ENCODE results near the gene SHANK1.

SHANK1 gene

DNA sequence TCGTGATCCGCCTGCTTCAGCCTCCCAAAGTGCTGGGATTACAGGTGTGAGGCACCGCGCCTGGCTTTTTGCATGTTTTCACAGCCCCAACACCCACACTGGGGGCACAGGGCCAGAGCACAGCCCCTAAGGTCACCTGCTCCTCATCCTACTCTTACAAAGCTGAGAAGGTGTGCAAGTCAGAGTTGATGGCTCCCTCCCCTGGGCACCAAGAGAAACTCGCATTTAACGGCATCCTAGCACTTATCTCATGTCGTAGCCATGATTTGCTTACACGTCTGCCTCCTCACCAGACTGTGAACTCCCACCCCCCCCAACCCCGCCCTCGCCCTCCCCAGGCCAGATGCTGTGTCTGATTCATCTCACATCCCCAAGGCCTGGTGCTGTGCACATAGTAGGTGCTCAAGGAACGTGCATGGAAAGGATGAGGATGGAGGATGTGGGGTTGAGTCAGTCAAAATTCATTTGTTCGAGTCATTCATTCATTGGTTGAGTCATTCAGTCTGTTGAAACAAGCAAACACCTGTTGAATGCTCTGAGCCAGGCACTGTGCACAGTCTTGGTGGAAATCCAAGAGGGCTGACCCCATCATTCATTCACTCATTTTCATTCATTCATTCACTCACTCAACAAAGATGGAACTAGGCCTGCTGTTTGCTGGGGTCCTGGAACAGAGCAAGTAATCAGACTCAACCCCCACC is 11.3 kb downstream of the SHANK1 start:
- Mint-ChIP-seq H3K27ac (no peak overlapping the region), H3K9me3 (no peaks in the 10 kb centered on the region), H3K4me3 (no peak overlapping the region), H3K27me3 (peaks cover 15% of the 10 kb centered on the region), H3K4me1 (peaks cover 37% of the 10 kb centered on the region)
- ATAC-seq (no peak), DNase-seq (no peak)

DNA sequence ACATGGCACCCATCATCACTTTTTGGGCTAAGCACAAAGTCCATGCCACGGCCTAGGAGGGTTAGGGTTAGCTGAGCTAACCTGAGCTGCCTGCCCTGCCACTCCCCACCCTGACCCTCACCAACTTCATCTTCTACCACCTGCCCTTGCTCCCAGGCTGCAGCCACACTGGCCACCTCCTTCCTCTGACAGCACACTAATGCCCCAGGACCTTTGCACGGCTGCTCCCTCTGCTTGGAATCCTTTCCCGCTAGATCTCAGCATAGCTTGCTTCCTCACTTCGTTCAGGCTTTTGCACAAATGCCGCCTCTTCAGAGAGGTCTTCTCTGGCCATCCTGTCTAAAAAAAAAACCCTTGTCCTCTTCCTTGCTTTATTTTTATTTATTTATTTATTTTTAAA is 13.2 kb downstream of the SHANK1 start:
- H3K4me1 Mint-ChIP-seq: peaks cover 24% of the 10 kb centered on the region
- no peak for ATAC-seq
- no peak overlapping the region for H3K4me3 Mint-ChIP-seq
- no peak overlapping the region for H3K27ac Mint-ChIP-seq
- no peaks in the 10 kb centered on the region for H3K9me3 Mint-ChIP-seq
- H3K27me3 Mint-ChIP-seq: peaks cover 23% of the 10 kb centered on the region
- no peak for DNase-seq

DNA sequence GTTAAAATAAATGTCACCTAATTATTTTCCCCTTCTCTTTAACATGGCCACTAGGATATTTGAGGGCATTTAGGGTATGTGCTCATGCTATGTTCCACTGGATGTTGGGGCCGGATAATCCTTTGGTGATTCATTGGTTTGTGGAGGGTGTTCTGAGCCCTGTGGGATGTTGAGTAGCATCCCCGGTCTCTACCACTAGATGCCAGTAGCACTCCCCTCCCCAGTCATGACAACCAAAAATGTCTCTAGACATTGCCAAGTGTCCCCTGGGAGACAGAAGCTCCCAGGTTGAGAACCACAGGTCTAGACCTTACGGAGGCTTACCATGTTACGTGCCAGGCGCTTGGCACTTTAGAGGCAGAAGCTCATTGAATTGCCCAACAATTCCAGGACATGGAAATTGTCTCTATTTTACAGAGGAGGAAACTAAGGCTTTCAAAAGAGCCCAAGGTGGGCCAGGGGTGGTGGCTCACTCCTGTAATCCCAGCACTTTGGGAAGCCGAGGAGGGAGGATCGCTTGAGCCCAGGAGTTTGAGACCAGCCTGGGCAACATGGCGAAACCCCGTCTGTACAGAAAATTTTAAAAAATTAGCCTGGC is 14.1 kb downstream of the SHANK1 start:
- peaks cover 26% of the 10 kb centered on the region for H3K27me3 Mint-ChIP-seq
- no peak overlapping the region for H3K4me3 Mint-ChIP-seq
- peak in 1 of 2 donors; percentile 57 for DNase-seq
- no peak overlapping the region for H3K27ac Mint-ChIP-seq
- no peaks in the 10 kb centered on the region for H3K9me3 Mint-ChIP-seq
- peak; percentile 89 for ATAC-seq
- H3K4me1 Mint-ChIP-seq: peaks cover 24% of the 10 kb centered on the region

DNA sequence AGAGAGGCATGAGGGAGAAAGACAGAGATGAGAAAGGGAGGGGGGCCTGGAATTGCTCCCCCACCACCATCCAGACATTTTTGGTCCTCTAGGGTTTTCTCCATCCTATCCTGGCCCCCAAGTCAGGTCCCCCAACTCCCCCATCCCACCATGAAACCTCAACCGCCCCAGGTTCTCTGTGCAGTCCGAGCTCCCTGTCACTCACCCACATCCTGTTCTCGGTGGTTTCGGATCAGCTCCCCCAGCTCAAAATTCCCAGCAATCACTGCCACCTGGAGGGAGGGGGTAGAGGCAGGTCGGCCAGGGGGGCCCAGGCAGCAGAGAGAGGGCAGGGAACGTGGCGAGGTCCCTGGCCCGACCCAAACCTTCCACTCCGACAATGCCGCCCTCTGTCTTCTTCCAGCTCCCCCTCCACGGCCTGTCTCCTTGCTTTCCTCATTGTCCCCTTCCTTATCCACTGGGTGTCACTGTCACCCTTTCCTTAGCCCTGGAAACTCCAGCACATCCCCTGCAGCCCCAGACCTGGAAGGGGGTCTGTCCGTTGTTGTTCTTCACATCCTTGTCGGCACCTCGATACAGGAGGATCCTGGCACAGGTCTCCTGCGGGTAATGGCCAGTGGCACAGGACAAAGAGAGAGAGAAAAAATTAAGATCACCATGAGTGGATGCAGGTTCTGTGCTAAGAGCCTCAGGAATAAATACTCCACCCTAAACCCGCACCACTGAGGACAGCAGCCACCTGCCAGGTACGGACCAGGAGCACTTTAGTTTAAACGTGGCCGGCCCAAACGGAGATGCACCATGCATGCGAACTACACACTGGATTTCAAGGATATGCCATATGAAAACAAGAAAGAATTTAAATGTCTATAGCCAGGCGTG is 15.4 kb downstream of the SHANK1 start:
- Mint-ChIP-seq H3K27ac (no peak overlapping the region), H3K4me3 (no peak overlapping the region), H3K4me1 (peaks cover 24% of the 10 kb centered on the region), H3K27me3 (peaks cover 37% of the 10 kb centered on the region), H3K9me3 (no peaks in the 10 kb centered on the region)
- ATAC-seq (no peak), DNase-seq (no peak)

DNA sequence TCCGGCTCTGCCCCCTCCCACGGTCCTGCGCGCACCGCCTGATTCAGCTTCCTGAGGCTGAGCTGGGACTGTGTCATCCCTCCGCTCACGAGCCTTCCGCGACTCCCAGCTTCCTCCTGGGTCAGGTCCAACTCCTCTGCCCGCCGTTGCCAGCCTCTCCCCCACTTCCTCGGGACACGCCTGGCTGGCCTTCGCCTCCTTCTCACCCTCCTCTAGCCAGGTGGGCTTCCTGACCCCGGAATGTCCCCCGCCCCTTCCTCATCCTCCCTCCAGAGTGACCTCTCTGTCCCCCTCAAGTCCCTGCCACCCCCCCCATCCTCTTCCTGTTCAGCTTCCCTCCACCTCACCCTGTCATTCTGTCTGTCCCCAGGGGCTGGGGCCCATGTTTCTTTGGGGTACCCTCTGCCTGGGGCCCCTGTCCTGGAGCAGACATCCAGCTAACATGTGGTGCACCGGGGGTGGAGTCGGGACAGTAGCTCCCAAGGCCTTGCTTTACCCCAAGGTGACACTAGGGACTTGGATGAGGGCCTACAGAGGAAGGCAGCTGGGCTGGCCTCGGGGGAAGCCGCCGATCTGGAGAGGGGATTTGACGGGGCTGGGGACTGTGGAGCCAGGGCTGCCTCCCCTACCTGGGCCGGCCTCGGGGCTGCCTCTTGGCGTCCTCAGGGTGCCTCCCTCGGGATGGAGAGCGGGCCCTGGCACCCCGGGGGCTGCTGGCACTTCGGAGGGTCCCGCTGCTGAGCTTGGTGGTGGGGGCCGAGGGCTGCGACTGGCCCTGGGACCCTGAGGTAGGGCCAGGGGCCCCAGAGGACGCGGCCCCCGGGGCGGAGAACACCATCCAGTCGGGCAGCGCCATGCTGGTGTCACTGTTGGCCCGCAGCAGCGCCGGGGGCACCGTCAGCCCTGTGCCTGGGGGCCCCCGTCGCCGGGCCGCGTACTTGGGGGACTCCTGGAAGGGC is 16.5 kb downstream of the SHANK1 start:
- Mint-ChIP-seq H3K27ac (peak overlapping the region in 1 of 2 donors; percentile 48), H3K4me1 (peaks cover 24% of the 10 kb centered on the region), H3K4me3 (no peak overlapping the region), H3K9me3 (no peaks in the 10 kb centered on the region), H3K27me3 (peaks cover 46% of the 10 kb centered on the region)
- no peak for DNase-seq
- peak; percentile 9 for ATAC-seq

DNA sequence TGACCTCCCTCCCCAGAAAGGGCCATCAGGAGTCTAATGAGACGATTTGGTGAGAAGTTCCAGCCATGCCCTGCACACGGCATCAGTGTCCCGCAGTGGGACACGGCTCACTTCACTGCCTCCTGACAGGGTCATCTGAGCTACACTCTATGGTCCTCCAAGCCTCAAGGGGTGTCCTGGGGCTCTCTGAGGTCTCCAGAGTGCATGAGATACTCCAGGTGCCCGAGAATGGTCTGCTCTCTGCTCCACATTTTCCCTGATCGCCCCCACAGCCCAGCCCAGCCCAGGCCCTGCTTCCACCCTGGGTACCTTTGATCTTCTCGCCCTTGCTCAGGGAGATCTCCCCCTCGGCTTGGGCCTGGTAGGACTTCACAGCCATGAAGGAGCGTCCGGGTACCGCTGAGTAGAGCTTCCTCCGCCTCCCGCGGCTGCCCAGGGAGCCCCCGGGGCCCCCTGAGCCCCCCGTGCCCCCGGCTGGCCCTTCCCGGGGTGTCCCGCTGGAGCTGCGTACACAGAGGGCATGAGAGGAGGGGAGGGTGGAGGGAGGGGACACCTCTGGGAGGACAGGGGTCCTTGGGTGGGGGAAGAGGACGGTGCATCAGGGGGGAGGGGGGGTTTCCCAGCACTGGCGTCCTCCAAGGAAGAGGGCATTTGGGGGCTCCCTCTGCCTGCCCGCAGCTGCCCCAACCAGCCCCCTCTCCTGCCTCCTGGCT is 17.3 kb downstream of the SHANK1 start:
- Mint-ChIP-seq H3K4me3 (no peak overlapping the region), H3K9me3 (no peaks in the 10 kb centered on the region), H3K27me3 (peaks cover 54% of the 10 kb centered on the region), H3K27ac (no peak overlapping the region), H3K4me1 (peaks cover 18% of the 10 kb centered on the region)
- DNase-seq (no peak), ATAC-seq (no peak)

DNA sequence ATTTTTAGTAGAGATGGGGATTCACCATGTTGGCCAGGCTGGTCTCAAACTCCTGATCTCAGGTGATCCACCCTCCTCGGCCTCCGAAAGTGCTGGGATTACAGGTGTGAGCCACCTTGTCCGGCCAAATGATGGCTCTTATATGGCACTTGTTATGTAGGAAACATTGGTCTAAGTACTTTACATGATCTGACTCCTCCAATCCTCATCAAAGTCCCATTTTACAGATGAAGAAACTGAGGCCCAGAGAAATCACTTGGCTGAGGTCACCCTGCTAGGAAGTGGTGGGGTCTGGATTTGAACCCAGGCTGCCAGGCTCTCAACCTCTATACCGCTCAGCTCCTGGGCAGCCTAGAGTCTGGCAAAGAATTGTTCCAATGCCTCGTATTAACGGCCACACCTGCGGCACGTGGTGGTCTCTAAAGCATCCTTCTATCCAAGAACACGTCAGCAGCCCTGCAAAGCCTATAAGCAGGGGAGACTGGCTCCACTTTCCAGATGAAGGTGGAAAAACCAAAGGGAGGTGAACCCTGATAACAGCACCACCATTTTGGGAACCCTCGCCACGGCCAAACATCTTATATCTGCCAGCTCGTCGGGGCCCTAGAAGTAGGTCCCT is 18.1 kb downstream of the SHANK1 start:
- Mint-ChIP-seq H3K27me3 (peaks cover 63% of the 10 kb centered on the region), H3K4me1 (peaks cover 13% of the 10 kb centered on the region), H3K4me3 (no peak overlapping the region), H3K9me3 (no peaks in the 10 kb centered on the region), H3K27ac (no peak overlapping the region)
- ATAC-seq (no peak), DNase-seq (no peak)

DNA sequence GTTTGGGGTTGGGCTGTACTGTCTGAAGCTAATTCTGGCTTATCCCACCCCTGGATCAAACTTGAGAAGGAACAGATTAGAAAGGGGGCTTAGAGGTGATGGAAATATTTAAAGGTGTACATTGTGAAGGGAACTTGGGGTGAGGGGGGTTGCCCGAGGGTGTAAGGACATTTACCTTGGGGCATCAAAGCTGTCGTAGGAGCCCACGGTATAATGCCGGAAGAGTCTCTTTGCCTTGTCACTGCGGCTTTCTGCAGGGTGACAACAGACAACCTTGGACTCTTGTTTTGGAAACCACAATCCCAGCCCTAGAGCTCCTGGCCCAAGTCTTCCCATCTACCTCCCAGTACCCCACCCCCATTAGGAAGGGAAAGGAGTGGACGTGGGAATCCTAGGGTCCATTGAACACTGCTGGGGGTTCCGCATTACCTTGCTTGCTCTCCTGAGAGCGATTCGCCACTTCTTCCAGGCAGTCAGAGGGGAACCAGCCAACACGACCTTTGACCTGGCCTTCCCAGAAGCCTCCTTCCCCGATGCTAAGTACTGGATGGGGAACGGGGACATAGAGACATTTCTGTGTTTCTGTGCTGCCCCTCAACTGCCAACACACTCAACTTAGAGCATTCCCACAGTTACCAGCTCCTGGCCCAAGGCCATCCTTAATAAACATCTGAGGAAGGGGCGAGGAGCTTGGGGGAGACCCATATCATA is 22.0 kb downstream of the SHANK1 start:
- no peak overlapping the region for H3K27ac Mint-ChIP-seq
- no peak for DNase-seq
- H3K9me3 Mint-ChIP-seq: no peaks in the 10 kb centered on the region
- H3K27me3 Mint-ChIP-seq: peaks cover 71% of the 10 kb centered on the region
- no peak for ATAC-seq
- H3K4me3 Mint-ChIP-seq: no peak overlapping the region
- peaks cover 9% of the 10 kb centered on the region for H3K4me1 Mint-ChIP-seq

DNA sequence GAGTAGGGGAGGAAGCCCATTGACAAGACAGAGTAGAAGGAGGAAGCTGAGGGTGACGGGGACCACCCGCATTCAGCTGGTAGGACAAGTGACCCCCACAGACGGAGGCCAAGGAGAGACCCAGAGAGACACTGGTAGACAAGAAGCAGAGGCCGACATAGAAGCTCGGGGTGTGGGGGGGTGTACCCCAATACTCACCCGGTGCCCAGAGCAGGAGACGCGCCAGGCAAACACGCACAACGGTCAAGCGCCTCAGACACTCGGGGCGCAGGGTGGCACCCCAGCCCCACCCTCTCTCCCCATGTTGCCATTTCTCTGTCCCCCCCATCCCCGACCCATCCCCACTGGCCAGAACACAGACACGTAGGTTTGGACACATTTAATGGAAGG is 23.5 kb downstream of the SHANK1 start:
- peaks cover 9% of the 10 kb centered on the region for H3K4me1 Mint-ChIP-seq
- no peak overlapping the region for H3K27ac Mint-ChIP-seq
- H3K27me3 Mint-ChIP-seq: peaks cover 85% of the 10 kb centered on the region
- ATAC-seq (no peak), DNase-seq (no peak)
- no peaks in the 10 kb centered on the region for H3K9me3 Mint-ChIP-seq
- H3K4me3 Mint-ChIP-seq: no peak overlapping the region

DNA sequence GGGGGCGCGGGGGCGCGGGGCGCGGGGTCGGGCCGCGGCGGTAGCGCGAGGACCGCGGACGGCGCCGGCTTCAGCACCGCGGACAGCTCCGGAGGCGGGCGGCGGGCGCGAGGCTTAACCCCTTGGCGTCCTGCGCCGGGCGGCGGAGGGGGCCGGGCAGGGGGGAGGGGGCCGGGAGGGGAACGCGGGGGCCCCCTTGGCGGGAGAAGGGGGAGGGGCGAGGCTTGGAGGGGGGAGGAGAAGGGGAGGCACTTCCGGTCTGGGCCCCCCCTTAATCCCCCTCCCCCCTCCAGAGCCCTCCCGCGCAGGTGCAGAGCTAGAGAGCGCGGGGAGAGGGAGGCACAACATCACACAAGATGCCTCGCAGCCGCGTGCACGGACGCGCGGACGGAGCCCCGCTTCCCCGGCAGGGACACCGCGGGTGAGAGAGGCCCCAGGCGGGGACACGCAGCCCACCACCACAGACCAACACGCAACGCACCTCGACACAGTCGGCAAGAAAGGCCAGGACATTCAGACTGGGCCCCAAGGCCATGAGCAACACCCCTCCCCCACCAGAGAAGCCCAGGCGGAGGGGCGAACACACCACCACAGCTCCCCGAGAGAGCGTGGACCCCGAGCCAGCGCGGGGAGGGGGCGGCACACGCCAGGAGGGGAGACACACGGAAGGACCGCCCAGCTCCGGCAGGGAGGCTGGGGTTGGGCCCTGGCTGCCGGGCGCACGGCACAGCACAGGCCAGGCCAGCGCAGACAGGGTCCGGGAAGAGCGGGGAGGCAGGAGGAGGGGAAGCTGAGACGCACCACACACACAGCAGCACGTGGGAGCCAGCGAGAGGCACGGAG is 24.1 kb downstream of the SHANK1 start:
- peaks cover 89% of the 10 kb centered on the region for H3K27me3 Mint-ChIP-seq
- H3K4me1 Mint-ChIP-seq: peaks cover 9% of the 10 kb centered on the region
- ATAC-seq: peak; percentile 55
- DNase-seq: peak in 1 of 2 donors; percentile 41
- no peaks in the 10 kb centered on the region for H3K9me3 Mint-ChIP-seq
- no peak overlapping the region for H3K4me3 Mint-ChIP-seq
- H3K27ac Mint-ChIP-seq: no peak overlapping the region

DNA sequence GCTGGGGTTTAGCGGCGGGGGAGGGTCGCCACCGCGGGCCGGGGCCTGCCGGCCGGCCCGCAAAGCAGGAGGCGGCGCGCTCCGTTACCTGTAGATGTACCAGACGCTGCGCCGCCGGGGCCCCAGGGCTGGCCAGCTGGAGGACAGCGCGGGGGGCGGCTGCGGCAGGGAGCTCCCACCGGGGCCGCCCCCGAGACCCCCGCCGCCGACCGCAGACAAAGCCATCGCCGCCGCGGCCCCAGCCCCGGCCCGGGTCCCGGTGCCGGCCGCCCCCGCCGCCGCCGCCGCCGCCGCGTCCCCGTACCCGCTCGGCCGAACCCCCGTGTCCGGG is 24.8 kb downstream of the SHANK1 start:
- no peak for DNase-seq
- Mint-ChIP-seq H3K4me1 (peaks cover 9% of the 10 kb centered on the region), H3K9me3 (no peaks in the 10 kb centered on the region), H3K4me3 (no peak overlapping the region), H3K27ac (no peak overlapping the region), H3K27me3 (peaks cover 87% of the 10 kb centered on the region)
- ATAC-seq: peak; percentile 27

DNA sequence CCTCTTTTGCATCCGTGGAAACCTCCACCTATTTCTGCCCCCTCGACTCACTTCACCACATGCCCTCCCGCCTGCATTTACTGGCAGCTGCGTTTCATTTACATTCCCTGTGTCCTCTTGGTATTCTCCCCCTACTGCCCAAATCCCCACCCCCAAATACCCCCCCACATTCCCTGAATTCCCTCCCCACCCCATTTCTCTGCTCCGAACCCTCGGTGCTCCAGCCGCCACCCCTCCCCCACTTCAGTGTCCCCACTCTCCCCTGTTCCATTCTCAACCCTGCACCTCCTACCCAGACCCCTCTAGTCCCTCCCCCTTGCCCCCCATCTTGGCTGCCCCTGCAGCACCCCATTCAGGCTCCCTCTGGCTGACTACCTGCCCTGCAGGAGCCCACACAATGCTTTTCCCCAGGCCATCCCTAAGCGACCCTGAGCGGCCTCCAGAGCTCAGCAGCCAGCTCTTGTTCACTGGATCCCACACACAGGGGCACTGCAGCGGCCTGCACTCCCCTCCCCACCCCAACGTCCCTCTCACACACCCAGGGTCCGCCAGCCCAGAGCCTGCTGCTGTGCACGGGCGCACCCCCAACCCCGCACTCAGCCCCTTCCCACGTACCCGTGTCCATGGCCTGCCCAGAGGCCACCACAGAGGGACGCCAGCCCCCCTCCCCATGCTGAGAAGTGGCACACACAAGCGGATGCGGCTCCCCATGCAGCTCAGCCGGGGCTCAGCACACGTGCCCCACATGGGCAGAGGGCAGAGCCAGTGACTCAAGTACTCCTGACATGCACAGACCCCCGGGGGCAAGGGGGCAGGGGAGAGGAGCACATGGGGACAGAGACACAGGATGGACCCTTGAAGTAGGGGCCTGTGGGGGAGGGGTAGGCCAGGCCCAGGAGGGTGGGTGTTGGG is 26.3 kb downstream of the SHANK1 start:
- peaks cover 82% of the 10 kb centered on the region for H3K27me3 Mint-ChIP-seq
- ATAC-seq (no peak), DNase-seq (no peak)
- peaks cover 9% of the 10 kb centered on the region for H3K4me1 Mint-ChIP-seq
- H3K4me3 Mint-ChIP-seq: no peak overlapping the region
- no peak overlapping the region for H3K27ac Mint-ChIP-seq
- H3K9me3 Mint-ChIP-seq: no peaks in the 10 kb centered on the region
